Smooth muscle cell (in vitro differentiated cells): ENCODE data around the gene GALNT1. TPM values are rescaled to one million over a fixed set of nuclear protein-coding genes. Genes with fewer than 3 reads are reported as not detected.

ENCODE experiments used
- DNase-seq: peaks from one replicate; lab custom pipeline; 2025; ENCODE audit not compliant: unreplicated experiment; lab: John Stamatoyannopoulos, UW
- H2AFZ ChIP-seq: fragments of 200-600 bp; sonication (generic); 2 replicates; pipeline ENCODE4 v1.6.0; 2016; ENCODE audit warnings: antibody characterized with exemption, low read depth, mild to moderate bottlenecking
- H3F3A ChIP-seq: fragments of 200-600 bp; sonication (generic); 2 replicates; pipeline ENCODE4 v1.6.0; 2017; ENCODE audit warnings: antibody characterized with exemption, low read depth
- H3K27ac ChIP-seq: fragments of 200-600 bp; sonication (generic); 2 replicates; pipeline ENCODE4 v1.5.1; 2016; ENCODE audit warnings: low read depth, mild to moderate bottlenecking
- H3K27me3 ChIP-seq: fragments of 200-600 bp; sonication (generic); 2 replicates; pipeline ENCODE4 v1.6.1; 2016; ENCODE audit warnings: low read depth, mild to moderate bottlenecking
- H3K36me3 ChIP-seq: fragments of 200-600 bp; sonication (generic); 2 replicates; pipeline ENCODE4 v1.5.1; 2016; ENCODE audit warnings: low read depth
- H3K4me1 ChIP-seq: fragments of 200-600 bp; sonication (generic); 2 replicates; pipeline ENCODE4 v1.5.1; 2016; ENCODE audit warnings: low read depth
- H3K4me2 ChIP-seq: fragments of 200-600 bp; sonication (generic); 2 replicates; pipeline ENCODE4 v1.6.0; 2016; ENCODE audit warnings: mild to moderate bottlenecking
- H3K4me3 ChIP-seq: fragments of 200-600 bp; sonication (generic); 2 replicates; pipeline ENCODE4 v1.5.1; 2016; ENCODE audit warnings: mild to moderate bottlenecking
- H3K79me2 ChIP-seq: fragments of 200-600 bp; sonication (generic); 2 replicates; pipeline ENCODE4 v1.6.0; 2016; ENCODE audit warnings: low read depth, mild to moderate bottlenecking
- H3K9ac ChIP-seq: fragments of 200-600 bp; sonication (generic); 2 replicates; pipeline ENCODE4 v1.6.0; 2016; ENCODE audit warnings: low read depth
- H3K9me3 ChIP-seq: fragments of 200-600 bp; sonication (generic); replicated peaks from 2 replicates; pipeline ENCODE4 v1.5.1; 2016; ENCODE audit warnings: low read depth
- H4K20me1 ChIP-seq: fragments of 200-600 bp; sonication (generic); 2 replicates; pipeline ENCODE4 v1.6.0; 2016; ENCODE audit warnings: low read depth
- WGBS: methylation state at CpG from one replicate; pipeline ENCODE4 v1.1.7; 2016; ENCODE audit warnings: low lambda C conversion rate; 5-methylcytosine and 5-hydroxymethylcytosine counted together
- polyA plus RNA-seq: library from polyadenylated mRNA; unstranded; fragments of >200 nt; fragmentation: Nextera tagmentation; extraction: Ambion mirVana; gene quantifications from 2 replicates; pipeline ENCODE4 v1.2.1, GENCODE V29; 2016
- total RNA-seq: library from RNA; depleted of rRNA; stranded (reverse); fragments of >200 nt; gene quantifications from 2 replicates; pipeline ENCODE4 v1.2.3, GENCODE V29; 2014
- TF ChIP-seq, protein P1 (sequence below): fragments of 200-600 bp; sonication (generic); IDR thresholded peaks from 2 replicates; pipeline ENCODE4 v1.5.1; 2017; ENCODE audit warnings: borderline replicate concordance, mild to moderate bottlenecking, antibody characterized with exemption; ENCODE audit not compliant: insufficient read depth, poor library complexity, severe bottlenecking

GALNT1 gene
- total and polyA plus RNA-seq, 2 experiments from 2014 or later: 151 to 195 TPM

DNA sequence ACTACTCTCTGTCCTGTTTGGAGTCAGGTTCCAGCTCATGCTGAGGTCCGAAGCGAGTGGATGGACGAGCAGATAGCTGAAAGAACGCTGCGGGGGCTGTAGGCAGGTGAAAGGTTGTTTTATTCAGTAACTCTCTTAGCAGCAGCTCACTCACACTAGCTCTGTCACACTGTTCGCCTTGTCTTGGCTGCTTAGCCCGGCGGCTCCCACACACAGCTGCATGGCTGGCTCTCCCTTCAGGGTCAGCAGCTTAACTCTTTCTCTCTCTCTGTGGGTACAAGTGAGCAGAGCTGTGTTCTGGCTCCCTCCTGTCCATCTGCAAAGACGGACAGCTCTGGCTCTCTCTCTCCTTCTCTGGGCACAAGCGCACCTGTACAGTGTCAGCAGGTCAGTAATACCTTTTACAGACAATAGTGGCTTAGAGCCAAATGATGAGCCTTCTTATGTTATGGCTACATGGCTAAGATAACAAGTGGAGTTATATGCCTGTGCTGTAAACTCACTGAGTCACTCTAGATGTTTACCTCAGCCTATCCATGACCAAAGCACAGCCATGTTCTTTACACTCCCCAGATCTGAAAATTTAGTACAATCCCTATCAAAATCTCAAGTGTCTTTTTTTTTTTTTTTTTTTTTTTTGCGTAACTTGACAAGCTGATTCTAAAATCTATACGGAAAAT, 149.3 kb downstream of the GALNT1 start:
- Histone ChIP-seq H3K4me1 (no peaks in the 10 kb centered on the region), H3K4me3 (no peak overlapping the region), H3K4me2 (no peak overlapping the region), H4K20me1 (no peaks in the 10 kb centered on the region), H3K9ac (no peak overlapping the region), H3F3A (no peaks in the 10 kb centered on the region), H3K79me2 (no peaks in the 10 kb centered on the region), H3K27me3 (no peaks in the 10 kb centered on the region), H3K36me3 (no peaks in the 10 kb centered on the region), H2AFZ (no peak overlapping the region), H3K27ac (no peak overlapping the region), H3K9me3 (no peaks in the 10 kb centered on the region)
- DNase-seq: no peak
- 92% methylated on average over 12 of the region's 12 CpGs for WGBS
- TF ChIP-seq, protein P1, sequence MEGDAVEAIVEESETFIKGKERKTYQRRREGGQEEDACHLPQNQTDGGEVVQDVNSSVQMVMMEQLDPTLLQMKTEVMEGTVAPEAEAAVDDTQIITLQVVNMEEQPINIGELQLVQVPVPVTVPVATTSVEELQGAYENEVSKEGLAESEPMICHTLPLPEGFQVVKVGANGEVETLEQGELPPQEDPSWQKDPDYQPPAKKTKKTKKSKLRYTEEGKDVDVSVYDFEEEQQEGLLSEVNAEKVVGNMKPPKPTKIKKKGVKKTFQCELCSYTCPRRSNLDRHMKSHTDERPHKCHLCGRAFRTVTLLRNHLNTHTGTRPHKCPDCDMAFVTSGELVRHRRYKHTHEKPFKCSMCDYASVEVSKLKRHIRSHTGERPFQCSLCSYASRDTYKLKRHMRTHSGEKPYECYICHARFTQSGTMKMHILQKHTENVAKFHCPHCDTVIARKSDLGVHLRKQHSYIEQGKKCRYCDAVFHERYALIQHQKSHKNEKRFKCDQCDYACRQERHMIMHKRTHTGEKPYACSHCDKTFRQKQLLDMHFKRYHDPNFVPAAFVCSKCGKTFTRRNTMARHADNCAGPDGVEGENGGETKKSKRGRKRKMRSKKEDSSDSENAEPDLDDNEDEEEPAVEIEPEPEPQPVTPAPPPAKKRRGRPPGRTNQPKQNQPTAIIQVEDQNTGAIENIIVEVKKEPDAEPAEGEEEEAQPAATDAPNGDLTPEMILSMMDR: no peak

DNA sequence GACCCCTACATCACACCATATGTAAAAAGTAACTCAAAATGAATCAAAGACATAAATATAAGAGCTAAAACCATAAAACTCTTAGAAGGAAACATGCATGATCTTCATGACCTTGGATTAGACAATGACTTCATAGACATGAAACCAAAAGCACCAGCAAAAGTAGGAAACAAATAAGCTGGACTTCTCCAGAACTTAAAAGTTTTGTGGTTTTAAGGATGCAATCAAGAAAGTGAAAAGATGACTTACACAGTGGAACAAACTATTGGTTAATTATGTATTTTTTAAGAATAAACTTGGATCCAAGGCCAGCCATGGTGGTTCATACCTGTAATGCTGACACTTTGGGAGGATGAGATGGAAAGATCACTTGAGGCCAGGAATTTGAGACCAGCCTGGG, 150.2 kb downstream of the GALNT1 start:
- TF ChIP-seq, protein P1: no peak
- Histone ChIP-seq H3K79me2 (no peaks in the 10 kb centered on the region), H3K4me3 (no peak overlapping the region), H3K27me3 (no peaks in the 10 kb centered on the region), H3K9me3 (no peaks in the 10 kb centered on the region), H2AFZ (no peak overlapping the region), H3F3A (no peaks in the 10 kb centered on the region), H3K27ac (no peak overlapping the region), H3K4me1 (no peaks in the 10 kb centered on the region), H3K9ac (no peak overlapping the region), H4K20me1 (no peaks in the 10 kb centered on the region), H3K36me3 (no peaks in the 10 kb centered on the region), H3K4me2 (no peak overlapping the region)
- DNase-seq: no peak

DNA sequence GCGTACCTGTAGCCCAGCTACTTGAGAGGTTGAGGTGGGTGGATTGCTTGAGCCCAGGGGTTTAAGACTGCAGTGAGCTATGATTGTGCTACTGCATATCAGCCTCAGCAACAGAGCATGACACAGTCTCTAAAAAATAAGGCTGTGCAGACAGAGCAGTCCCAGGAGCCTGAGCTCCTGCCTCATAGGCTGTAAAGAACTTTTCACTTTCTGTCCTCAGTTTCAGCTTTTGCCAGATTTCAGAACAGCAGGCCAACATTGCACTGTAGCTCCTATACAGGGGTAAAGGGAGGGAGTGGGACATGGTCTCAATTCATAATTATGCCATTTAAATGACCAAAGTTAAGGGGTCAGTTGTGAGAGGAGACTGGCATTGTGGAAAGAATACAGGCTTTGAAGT, 150.6 kb downstream of the GALNT1 start:
- H3K9me3 ChIP-seq: no peaks in the 10 kb centered on the region
- H4K20me1 ChIP-seq: no peaks in the 10 kb centered on the region
- H3K9ac ChIP-seq: no peak overlapping the region
- no peaks in the 10 kb centered on the region for H3K36me3 ChIP-seq
- no peaks in the 10 kb centered on the region for H3K27me3 ChIP-seq
- no peak overlapping the region for H2AFZ ChIP-seq
- H3K27ac ChIP-seq: no peak overlapping the region
- no peaks in the 10 kb centered on the region for H3K79me2 ChIP-seq
- no peak overlapping the region for H3K4me3 ChIP-seq
- no peak for DNase-seq
- 100% methylated on average over 1 of the region's 1 CpG for WGBS
- no peak overlapping the region for H3K4me2 ChIP-seq
- H3K4me1 ChIP-seq: no peaks in the 10 kb centered on the region
- TF ChIP-seq, protein P1: no peak
- H3F3A ChIP-seq: no peaks in the 10 kb centered on the region

DNA sequence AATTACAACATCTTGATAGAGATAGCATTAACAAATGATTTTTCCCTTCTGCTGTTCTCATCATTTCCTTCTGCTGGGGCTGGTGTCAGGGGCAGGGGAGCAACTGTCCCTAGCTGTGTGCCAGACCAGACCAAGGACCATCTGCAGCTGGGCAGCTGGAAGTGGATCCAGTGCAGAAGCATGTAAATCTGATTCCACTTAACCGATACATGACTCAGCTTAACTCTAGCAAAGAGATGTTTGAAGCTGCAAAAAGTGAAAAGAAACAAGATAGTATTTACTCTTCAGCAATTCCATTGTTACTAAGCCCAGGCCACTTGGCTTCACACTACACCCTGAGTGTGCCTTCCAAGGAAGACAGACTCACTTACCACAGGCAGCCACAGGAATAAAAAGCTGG, 151.1 kb downstream of the GALNT1 start:
- Histone ChIP-seq H3K9ac (no peak overlapping the region), H3K27ac (no peak overlapping the region), H4K20me1 (no peaks in the 10 kb centered on the region), H3F3A (no peaks in the 10 kb centered on the region), H2AFZ (no peak overlapping the region), H3K79me2 (no peaks in the 10 kb centered on the region), H3K4me3 (no peak overlapping the region), H3K27me3 (no peaks in the 10 kb centered on the region), H3K9me3 (no peaks in the 10 kb centered on the region), H3K4me2 (peak overlapping the region; percentile 15), H3K4me1 (no peaks in the 10 kb centered on the region), H3K36me3 (no peaks in the 10 kb centered on the region)
- TF ChIP-seq, protein P1: no peak
- DNase-seq: no peak
- 32% methylated on average over 1 of the region's 1 CpG for WGBS
